Ascending aorta (tissue), 2 donors: ENCODE data around the gene ATP9B. TPM values are rescaled to one million over a fixed set of nuclear protein-coding genes. Genes with fewer than 3 reads are reported as not detected.

Source experiments
- DNase-seq, 2 donors: peaks; one replicate each; pipeline ENCODE4 v3.0.0-alpha.2; 2019; ENCODE audit warnings: low spot score in 2 of 2
- H3K27ac ChIP-seq, 2 donors: fragments of 200-600 bp; sonication (generic); one replicate each; pipeline ENCODE4 v1.5.1; 2016 to 2017; ENCODE audit warnings: mild to moderate bottlenecking in 1 of 2
- H3K27me3 ChIP-seq: fragments of 200-600 bp; sonication (generic); one replicate; pipeline ENCODE4 v1.5.1; 2017
- H3K36me3 ChIP-seq, 2 donors: fragments of 200-600 bp; sonication (generic); one replicate each; pipeline ENCODE4 v1.5.1; 2016
- H3K4me1 ChIP-seq, 2 donors: fragments of 200-600 bp; sonication (generic); one replicate each; pipeline ENCODE4 v1.5.1; 2016 to 2017; ENCODE audit warnings: mild to moderate bottlenecking in 1 of 2
- H3K4me3 ChIP-seq, 2 donors: fragments of 200-600 bp; sonication (generic); one replicate each; pipeline ENCODE4 v1.5.1; 2016 to 2017; ENCODE audit warnings: mild to moderate bottlenecking in 1 of 2
- H3K9me3 ChIP-seq, 2 donors: fragments of 200-600 bp; sonication (generic); one replicate each; pipeline ENCODE4 v1.5.1; 2016
- intact Hi-C: fragments of 100-400 bp; cut with DNase I; formaldehyde crosslinking; loops from one replicate; pipeline ENCODE4 v1.15.1; 2023
- total RNA-seq: library from RNA; depleted of rRNA; stranded (reverse); fragments of >200 nt; gene quantifications from one replicate; pipeline ENCODE4 v1.1.0, GENCODE V29; 2016
- TF ChIP-seq, protein P1 (sequence below), 3 experiments: fragments of 200-600 bp in 2 of 3; fragments of 450-650 bp in 1 of 3; sonication (generic) in 2 of 3; IDR thresholded peaks; one replicate each; pipeline ENCODE4 v1.5.1; 2016 to 2019; ENCODE audit warnings: antibody characterized with exemption in 3 of 3, mild to moderate bottlenecking in 1 of 3, moderate library complexity in 1 of 3

The ATP9B gene, protein sequence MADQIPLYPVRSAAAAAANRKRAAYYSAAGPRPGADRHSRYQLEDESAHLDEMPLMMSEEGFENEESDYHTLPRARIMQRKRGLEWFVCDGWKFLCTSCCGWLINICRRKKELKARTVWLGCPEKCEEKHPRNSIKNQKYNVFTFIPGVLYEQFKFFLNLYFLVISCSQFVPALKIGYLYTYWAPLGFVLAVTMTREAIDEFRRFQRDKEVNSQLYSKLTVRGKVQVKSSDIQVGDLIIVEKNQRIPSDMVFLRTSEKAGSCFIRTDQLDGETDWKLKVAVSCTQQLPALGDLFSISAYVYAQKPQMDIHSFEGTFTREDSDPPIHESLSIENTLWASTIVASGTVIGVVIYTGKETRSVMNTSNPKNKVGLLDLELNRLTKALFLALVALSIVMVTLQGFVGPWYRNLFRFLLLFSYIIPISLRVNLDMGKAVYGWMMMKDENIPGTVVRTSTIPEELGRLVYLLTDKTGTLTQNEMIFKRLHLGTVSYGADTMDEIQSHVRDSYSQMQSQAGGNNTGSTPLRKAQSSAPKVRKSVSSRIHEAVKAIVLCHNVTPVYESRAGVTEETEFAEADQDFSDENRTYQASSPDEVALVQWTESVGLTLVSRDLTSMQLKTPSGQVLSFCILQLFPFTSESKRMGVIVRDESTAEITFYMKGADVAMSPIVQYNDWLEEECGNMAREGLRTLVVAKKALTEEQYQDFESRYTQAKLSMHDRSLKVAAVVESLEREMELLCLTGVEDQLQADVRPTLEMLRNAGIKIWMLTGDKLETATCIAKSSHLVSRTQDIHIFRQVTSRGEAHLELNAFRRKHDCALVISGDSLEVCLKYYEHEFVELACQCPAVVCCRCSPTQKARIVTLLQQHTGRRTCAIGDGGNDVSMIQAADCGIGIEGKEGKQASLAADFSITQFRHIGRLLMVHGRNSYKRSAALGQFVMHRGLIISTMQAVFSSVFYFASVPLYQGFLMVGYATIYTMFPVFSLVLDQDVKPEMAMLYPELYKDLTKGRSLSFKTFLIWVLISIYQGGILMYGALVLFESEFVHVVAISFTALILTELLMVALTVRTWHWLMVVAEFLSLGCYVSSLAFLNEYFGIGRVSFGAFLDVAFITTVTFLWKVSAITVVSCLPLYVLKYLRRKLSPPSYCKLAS
- 14.4 TPM for total RNA-seq

DNA sequence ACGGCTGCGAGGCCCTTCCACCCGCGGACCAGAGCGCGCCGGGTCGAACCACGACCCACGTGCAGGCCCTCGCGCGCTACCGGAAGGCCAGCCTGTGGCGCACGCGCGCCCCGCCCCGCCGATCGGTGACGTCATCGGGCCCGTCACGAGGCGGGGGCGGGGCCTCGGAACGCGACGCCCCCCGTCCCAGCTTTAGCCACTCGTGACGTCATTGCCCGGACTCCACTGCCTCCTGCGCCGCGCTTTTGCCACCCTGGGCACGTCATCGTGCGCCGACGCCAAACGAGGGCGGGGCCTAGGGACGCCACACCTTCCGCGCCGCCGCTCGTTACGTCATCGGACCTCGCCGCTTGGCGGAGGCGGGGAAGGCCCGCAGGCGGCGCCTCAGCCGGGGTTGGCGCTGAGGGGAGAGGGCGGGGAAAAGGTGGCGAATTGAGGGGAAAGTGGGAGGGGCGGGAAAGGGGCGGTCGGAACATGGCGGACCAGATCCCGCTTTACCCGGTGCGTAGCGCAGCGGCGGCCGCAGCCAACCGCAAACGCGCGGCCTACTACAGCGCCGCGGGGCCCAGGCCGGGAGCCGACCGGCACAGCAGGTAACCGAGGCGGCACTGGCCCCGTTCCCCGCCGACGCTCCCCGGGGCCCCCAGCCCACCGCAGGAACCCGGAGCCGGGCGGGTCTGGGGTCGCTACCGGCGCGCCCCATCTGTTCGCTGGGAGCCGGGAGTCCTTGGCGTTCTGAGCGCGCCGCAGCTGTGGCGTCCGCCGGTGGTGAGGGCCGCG is at the start of gene ATP9B:
TSS of gene ATP9B (plus strand) at position 458 of the 780 bp plus-strand sequence. CDS start at position 475, 17 bp downstream.
- DNase-seq: peak; percentile 87 to 98
- TF ChIP-seq, protein P1, sequence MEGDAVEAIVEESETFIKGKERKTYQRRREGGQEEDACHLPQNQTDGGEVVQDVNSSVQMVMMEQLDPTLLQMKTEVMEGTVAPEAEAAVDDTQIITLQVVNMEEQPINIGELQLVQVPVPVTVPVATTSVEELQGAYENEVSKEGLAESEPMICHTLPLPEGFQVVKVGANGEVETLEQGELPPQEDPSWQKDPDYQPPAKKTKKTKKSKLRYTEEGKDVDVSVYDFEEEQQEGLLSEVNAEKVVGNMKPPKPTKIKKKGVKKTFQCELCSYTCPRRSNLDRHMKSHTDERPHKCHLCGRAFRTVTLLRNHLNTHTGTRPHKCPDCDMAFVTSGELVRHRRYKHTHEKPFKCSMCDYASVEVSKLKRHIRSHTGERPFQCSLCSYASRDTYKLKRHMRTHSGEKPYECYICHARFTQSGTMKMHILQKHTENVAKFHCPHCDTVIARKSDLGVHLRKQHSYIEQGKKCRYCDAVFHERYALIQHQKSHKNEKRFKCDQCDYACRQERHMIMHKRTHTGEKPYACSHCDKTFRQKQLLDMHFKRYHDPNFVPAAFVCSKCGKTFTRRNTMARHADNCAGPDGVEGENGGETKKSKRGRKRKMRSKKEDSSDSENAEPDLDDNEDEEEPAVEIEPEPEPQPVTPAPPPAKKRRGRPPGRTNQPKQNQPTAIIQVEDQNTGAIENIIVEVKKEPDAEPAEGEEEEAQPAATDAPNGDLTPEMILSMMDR (IDR thresholded peaks at IDR 0.05): no peak
- H3K4me3 ChIP-seq: peak within 1 kb of the TSS; percentile 89 to 91
- H3K4me1 ChIP-seq: peaks cover 3 to 17% of the 10 kb centered on the region in 2 donors
- no peaks in the 10 kb centered on the region for H3K9me3 ChIP-seq
- no peaks in the 10 kb centered on the region for H3K27me3 ChIP-seq
- H3K36me3 ChIP-seq: no peaks in the 10 kb centered on the region
- H3K27ac ChIP-seq: peak within 1 kb of the TSS; percentile 93 to 99
- intact Hi-C loops: loop anchor here (1.0 to 10.0 kb wide), 7 partner anchors 148 to 886 kb away; partner anchors contain the start of genes CTDP1, NFATC1 and SLC66A2

DNA sequence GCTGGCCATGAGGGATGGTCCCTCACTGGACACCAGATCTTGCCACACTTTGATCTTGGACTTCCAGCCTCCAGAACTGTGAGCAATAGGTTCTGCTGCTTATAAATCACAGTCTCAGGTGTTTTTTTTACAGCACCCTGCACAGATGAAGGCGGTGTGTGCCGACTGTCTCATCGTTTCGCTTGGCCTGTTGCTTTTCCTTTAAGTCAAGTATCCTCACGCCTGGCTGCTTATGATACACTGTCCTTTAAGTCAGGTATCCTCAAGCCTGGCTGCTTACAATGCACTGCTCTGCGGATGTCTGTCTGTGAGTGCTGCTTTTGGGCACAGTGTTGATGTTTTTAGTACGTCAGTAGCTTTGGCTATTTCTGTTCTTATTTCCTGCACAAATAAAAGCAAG is 49.3 kb upstream of the ATP9B start:
- intact Hi-C loops: no loop called here
- TF ChIP-seq, protein P1 (IDR thresholded peaks at IDR 0.05): no peak

DNA sequence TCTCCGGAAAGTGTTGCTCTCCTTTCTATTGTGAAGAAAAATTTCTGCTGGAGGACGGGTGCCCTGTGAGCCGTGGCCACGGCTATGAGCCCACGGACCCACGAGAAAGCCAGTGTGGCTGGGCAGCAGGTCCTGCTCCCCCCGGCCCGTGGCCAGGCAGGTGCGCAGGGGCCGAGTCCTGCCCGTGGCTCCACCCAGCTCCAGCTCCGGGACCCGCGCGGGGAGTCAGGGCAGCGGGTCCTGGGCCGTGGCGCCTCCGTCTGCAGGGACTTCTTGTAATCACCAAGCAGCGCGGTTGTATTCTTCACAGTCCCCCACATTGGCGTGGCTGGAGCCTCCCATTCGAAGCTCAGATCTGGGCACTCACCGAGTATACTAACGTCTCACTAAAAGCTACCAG is 46.6 kb upstream of the ATP9B start:
- no peaks in the 10 kb centered on the region for H3K4me1 ChIP-seq
- H3K27ac ChIP-seq: no peak overlapping the region
- no peaks in the 10 kb centered on the region for H3K27me3 ChIP-seq
- peaks cover 0 to 5% of the 10 kb centered on the region in 2 donors for H3K9me3 ChIP-seq
- DNase-seq: no peak
- intact Hi-C loops: no loop called here
- H3K36me3 ChIP-seq: no peaks in the 10 kb centered on the region
- H3K4me3 ChIP-seq: no peak overlapping the region
- TF ChIP-seq, protein P1 (IDR thresholded peaks at IDR 0.05): no peak

More for the DNA sequence above, 49.3 kb upstream of the ATP9B start:
- Histone ChIP-seq H3K27ac (no peak overlapping the region), H3K9me3 (no peaks in the 10 kb centered on the region), H3K27me3 (no peaks in the 10 kb centered on the region), H3K36me3 (no peaks in the 10 kb centered on the region), H3K4me3 (no peak overlapping the region), H3K4me1 (no peaks in the 10 kb centered on the region)
- no peak for DNase-seq

DNA sequence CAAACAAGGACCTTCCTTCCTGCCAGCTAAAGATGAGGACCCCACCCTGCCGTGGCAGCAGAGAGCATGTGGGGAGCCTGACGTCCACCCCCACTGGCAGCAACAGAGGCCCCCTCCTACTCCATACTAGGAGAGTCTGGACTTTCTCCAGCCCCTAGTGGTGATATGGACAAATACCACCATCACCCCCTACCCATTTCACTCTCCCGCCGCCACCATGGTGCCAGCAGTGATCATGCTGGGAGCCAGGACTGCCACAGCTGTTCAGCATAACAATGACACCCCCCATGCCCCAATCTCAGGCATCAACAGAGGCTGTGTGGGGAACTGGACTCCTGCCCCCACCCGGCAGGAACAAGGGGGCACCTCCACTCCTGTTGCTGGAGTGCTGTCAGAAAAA is 42.7 kb upstream of the ATP9B start:
- intact Hi-C loops: no loop called here

More for the DNA sequence above, 42.7 kb upstream of the ATP9B start:
- H3K27me3 ChIP-seq: no peaks in the 10 kb centered on the region
- no peaks in the 10 kb centered on the region for H3K36me3 ChIP-seq
- peaks cover 0 to 7% of the 10 kb centered on the region in 2 donors for H3K9me3 ChIP-seq
- TF ChIP-seq, protein P1 (IDR thresholded peaks at IDR 0.05): no peak
- no peak overlapping the region for H3K4me3 ChIP-seq
- DNase-seq: no peak
- H3K27ac ChIP-seq: no peak overlapping the region
- no peaks in the 10 kb centered on the region for H3K4me1 ChIP-seq
